ENCODE results near the gene SDE2. TPM values are rescaled to one million over a fixed set of nuclear protein-coding genes. Genes with fewer than 3 reads are reported as not detected.

SDE2 gene
- total and polyA plus RNA-seq, 2 experiments from 2014 or later, result 17.6 to 21.1 TPM

- Histone ChIP-seq H3K4me1 (ENCODE audit: low read depth) (peaks cover 19% of the 10 kb centered on the region), H3K9me3 (ENCODE audit: low read depth) (no peaks in the 10 kb centered on the region), H3K27ac (no peak overlapping the region), H3K36me3 (no peaks in the 10 kb centered on the region), H3K4me3 (no peak overlapping the region), H3K27me3 (no peaks in the 10 kb centered on the region)
- TF ChIP-seq, protein P1, sequence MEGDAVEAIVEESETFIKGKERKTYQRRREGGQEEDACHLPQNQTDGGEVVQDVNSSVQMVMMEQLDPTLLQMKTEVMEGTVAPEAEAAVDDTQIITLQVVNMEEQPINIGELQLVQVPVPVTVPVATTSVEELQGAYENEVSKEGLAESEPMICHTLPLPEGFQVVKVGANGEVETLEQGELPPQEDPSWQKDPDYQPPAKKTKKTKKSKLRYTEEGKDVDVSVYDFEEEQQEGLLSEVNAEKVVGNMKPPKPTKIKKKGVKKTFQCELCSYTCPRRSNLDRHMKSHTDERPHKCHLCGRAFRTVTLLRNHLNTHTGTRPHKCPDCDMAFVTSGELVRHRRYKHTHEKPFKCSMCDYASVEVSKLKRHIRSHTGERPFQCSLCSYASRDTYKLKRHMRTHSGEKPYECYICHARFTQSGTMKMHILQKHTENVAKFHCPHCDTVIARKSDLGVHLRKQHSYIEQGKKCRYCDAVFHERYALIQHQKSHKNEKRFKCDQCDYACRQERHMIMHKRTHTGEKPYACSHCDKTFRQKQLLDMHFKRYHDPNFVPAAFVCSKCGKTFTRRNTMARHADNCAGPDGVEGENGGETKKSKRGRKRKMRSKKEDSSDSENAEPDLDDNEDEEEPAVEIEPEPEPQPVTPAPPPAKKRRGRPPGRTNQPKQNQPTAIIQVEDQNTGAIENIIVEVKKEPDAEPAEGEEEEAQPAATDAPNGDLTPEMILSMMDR (IDR thresholded peaks at IDR 0.05; ENCODE audit: low read depth, low read length), result no peak
- DNase-seq (ENCODE audit: low read depth in 1 of 2, low spot score in 1 of 2), result no peak
Observed at GRCh38 chr1:225944951-225945350, 54.2 kb downstream of the SDE2 start.

DNA sequence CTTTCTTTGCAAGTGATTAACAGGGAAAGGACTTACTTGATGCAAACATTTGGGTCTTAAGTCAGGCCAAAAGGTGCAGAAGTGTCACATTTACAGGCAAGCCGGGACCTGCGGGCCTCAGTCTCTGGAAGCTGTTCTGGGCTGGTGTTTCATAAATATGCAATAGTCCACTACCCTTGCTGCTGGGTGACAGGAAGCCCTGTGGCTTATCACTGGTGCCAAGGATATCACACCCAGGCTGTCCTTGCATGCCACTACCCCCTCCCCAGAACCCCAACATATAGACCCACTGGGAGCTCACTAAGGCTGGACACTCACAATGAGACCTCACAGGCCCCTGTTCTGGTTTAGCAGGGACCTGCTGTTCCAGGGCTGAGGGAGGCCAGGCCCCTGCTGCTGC lies 54.8 kb downstream of the SDE2 start:
- Histone ChIP-seq H3K4me1 (ENCODE audit: low read depth) (peaks cover 19% of the 10 kb centered on the region), H3K36me3 (no peaks in the 10 kb centered on the region), H3K27ac (no peak overlapping the region), H3K9me3 (ENCODE audit: low read depth) (no peaks in the 10 kb centered on the region), H3K27me3 (no peaks in the 10 kb centered on the region), H3K4me3 (no peak overlapping the region)
- no peak for DNase-seq (ENCODE audit: low read depth in 1 of 2, low spot score in 1 of 2)
- TF ChIP-seq, protein P1 (IDR thresholded peaks at IDR 0.05; ENCODE audit: low read depth, low read length), result no peak

DNA sequence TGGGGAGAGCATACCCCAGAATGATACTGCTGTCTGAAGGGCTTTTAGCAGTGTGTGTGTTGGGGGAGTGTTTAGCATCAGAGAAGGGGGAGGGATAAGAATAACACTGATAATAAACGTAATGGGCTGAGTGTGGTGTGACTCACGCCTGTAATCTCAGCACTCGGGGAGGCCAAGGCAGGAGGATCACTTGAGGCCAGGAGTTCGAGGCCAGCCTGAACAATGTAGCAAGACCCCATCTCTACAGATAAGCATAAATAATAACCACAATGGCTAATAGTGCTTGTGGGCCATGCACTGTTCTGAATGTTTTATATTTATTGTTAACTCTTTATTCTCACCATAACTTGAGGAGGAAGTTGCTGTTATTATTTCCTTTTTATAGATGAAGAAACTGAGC lies 55.6 kb downstream of the SDE2 start:
- TF ChIP-seq, protein P1 (IDR thresholded peaks at IDR 0.05; ENCODE audit: low read depth, low read length), result no peak
- Histone ChIP-seq H3K4me3 (no peak overlapping the region), H3K27me3 (no peaks in the 10 kb centered on the region), H3K9me3 (ENCODE audit: low read depth) (no peaks in the 10 kb centered on the region), H3K27ac (no peak overlapping the region), H3K4me1 (ENCODE audit: low read depth) (peaks cover 16% of the 10 kb centered on the region), H3K36me3 (no peaks in the 10 kb centered on the region)
- peak in 1 of 2 donors; percentile 8 for DNase-seq (ENCODE audit: low read depth in 1 of 2, low spot score in 1 of 2)

GRCh38 chr1:225942574-225942973 lies 56.6 kb downstream of the SDE2 start:
- H3K27ac ChIP-seq, result no peak overlapping the region
- TF ChIP-seq, protein P1 (IDR thresholded peaks at IDR 0.05; ENCODE audit: low read depth, low read length), result no peak
- no peak for DNase-seq (ENCODE audit: low read depth in 1 of 2, low spot score in 1 of 2)
- H3K9me3 ChIP-seq (ENCODE audit: low read depth), result no peaks in the 10 kb centered on the region
- no peak overlapping the region for H3K4me3 ChIP-seq
- no peaks in the 10 kb centered on the region for H3K36me3 ChIP-seq
- peaks cover 16% of the 10 kb centered on the region for H3K4me1 ChIP-seq (ENCODE audit: low read depth)
- H3K27me3 ChIP-seq, result no peaks in the 10 kb centered on the region

DNA sequence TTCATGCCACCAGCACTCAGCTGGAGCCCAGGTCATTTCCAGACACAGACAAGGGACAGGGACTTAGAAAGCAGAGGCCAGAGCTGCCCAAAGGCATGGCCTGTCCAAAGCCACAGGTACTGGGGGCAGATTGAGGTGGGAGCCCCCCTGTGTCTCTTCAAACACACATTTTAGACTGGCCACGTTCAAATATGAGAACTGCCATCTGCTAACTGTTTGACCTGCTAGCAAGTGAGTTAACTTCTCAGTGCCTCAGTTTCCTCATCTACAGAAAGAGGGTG lies 57.3 kb downstream of the SDE2 start:
- TF ChIP-seq, protein P1 (IDR thresholded peaks at IDR 0.05; ENCODE audit: low read depth, low read length), result no peak
- no peak for DNase-seq (ENCODE audit: low read depth in 1 of 2, low spot score in 1 of 2)
- Histone ChIP-seq H3K36me3 (no peaks in the 10 kb centered on the region), H3K9me3 (ENCODE audit: low read depth) (no peaks in the 10 kb centered on the region), H3K27me3 (no peaks in the 10 kb centered on the region), H3K4me1 (ENCODE audit: low read depth) (peaks cover 16% of the 10 kb centered on the region), H3K27ac (peak overlapping the region; percentile 72), H3K4me3 (no peak overlapping the region)

All from cardiac muscle cell (in vitro differentiated cells and primary cell).